Stimulated activated CD4-positive, alpha-beta T cell treated with anti-CD3 and anti-CD28 coated beads, Interleukin-1b, Interleukin-23, amount 100 ng/mL, for 1 hour (primary cell): ENCODE data around the gene CYSRT1.
"Not testable (repeated sequence)": the region's sequence is repeated elsewhere in the genome, so short reads cannot be mapped to it uniquely, and the experiment has no call there.

Experiments used
- DNase-seq, 2 donors: peaks; one replicate each; pipeline ENCODE4 v3.0.0-alpha.2; 2020; ENCODE audit warnings: low read depth in 2 of 2

The CYSRT1 gene

GRCh38 chr9:137237759-137238726, 13.1 kb downstream of the CYSRT1 start:
- DNase-seq, result no peak

DNA sequence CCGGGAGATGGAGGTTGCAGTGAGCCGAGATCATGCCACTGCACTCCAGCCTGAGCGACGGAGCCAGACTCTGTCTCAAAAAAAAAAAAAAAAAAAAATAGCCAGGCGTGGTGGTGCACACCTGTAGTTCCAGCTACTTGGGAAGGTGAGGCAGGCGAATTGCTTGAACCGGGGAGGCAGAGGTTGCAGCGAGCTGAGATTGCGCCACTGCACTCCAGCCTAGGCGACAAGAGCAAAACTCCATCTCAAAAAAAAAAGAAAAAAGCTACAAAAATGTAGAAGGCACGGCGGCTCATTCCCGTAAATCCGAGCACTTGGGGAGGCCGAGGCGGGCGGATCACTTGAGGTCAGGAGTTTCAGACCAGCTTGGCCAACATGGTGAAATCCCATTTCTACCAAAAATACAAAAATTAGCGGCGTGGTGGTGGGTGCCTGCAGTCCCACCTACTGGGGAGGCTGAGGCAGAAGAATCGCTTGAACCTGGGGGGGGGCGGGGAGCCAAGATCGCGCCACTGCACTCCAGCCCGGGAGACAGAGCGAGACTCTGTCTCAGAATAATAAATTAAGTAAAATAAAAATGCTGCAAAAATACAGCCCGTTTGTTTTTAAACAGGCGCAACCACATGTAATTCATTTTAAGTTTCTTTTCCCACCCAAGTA, 14.7 kb downstream of the CYSRT1 start:
- not testable (repeated sequence) for DNase-seq

- DNase-seq, result peak in 1 of 2 donors; percentile 27
Observed at GRCh38 chr9:137240318-137240840, 15.4 kb downstream of the CYSRT1 start.

GRCh38 chr9:137240841-137241489, 16.0 kb downstream of the CYSRT1 start, which contains the start of gene TUBB4B:
TSS of gene TUBB4B (plus strand) at chr9:137241287. CDS start at chr9:137241361, 74 bp downstream.
- DNase-seq, result peak; percentile 88 to 97

DNA sequence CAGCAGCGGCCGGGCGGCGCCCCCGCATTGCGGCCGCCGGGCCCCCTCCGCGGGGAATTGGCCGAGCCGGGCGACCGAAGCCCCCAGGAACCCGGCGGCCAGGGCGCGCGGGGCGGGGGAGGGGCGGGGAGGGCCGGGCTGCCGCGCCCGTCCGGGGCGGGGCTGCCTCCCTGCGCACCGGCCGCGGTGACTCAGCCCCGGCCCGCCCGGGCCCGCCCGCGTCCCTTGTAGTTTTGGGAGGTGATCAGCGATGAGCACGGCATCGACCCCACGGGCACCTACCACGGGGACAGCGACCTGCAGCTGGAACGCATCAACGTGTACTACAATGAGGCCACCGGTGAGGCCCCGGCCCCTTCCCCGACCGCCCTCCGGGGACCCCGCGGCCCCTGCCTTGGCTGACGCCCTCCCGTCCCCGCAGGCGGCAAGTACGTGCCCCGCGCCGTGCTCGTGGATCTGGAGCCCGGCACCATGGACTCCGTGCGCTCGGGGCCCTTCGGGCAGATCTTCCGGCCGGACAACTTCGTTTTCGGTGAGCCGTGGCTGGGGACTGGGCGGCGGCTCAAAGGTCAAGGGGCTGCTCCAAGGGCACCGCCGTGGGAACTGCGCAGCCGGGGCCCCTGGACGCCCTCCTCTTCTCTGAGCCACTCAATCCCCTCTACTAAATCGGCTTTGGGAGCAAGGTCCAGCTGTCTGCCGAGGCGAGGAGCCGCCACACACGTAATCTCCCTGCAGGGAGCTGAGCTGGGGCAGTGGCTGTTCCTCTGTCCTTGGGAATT, 16.7 kb downstream of the CYSRT1 start:
- peak; percentile 50 to 60 for DNase-seq

GRCh38 chr9:137242269-137243203, 17.6 kb downstream of the CYSRT1 start:
- no peak for DNase-seq

- DNase-seq, result not testable (repeated sequence)
Observed at GRCh38 chr9:137243266-137243625, 18.3 kb downstream of the CYSRT1 start.

DNA sequence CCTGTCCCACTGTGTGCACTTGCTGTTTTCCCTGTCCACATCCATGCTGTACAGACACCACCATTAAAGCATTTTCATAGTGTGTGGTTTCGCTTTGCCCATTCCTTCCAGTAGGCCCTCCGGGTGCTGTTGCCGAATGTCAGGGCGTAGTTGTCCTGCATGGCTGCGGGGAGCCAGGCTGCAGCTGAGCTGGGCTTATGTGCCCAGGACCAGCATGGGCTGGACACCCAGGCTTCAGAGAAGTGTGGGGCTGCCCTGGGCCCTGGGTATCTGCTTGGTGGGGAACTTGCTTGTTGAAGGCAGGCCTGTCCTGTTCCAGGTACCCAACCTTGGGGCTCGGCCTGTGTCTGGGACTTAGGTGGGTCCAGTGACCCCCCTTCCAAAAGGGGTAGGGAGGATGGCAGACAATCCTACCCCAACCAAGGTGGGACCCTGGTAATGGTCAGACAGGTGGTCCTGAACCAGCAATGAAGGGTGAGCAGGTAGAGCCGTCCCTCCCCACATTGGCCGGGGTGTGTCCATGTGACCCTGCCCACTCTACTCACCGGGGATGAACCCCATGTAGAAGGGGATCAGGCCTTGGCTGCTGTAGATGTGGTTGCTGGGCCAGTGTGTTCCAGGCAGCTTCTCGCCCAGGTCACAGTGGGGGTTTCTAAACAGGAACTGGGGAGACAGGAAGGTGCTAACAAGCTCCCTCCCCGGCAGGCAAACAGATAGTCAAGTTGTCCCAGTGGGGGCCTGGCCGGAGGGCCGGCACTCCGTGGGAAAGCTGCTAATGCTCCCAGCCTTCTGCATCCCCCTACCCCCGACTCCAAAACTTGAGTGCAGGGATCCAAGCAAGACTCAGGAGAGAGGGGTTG, 18.9 kb downstream of the CYSRT1 start:
- DNase-seq, result no peak

DNA sequence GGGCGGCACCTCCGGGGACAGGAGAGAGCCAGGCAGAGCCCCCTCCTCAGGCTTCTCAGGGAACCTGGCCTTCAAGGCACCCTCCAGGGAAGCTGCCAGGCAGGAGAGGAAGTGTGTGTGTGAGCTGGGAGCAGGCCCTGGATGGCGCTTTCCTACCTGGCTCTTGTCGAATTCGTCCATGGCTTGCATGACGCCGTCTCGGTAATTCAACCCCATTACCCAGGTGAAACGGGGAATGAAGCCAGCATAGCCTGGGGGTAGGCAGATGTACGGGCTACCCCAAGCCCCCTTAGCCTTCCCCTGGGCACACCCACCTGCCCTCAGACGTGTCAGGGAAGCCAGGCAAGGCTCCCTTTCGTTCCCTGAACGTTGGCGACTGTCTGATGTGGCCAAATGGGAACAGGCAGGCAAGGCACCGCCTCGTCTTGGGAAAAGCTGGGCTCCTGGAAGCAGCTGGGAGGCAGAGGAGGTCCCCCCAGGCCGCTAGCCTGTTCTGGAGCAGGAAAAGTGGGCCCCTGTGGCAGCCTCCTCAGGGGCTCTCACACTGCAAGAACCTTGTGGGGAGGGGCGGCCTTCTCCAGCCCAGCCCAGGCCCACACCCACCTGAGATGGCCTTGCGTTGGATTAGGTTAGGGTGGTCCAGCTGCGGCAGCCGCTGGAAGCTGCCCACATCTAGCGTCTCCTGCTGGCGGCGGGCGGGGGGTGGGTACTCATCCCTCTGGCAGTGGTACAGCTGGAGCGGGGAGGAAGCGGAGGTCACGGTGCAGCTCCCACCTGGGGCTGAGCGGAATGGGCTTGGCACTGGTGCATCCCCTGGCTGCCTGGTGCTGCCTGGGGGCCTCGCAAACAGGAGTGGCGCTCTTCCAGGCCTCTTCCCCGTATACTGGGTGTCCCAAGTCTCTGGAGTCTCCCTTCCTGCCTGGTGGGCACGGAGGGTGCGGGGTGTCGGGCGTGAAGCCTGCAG, 19.8 kb downstream of the CYSRT1 start:
- DNase-seq, result no peak

DNA sequence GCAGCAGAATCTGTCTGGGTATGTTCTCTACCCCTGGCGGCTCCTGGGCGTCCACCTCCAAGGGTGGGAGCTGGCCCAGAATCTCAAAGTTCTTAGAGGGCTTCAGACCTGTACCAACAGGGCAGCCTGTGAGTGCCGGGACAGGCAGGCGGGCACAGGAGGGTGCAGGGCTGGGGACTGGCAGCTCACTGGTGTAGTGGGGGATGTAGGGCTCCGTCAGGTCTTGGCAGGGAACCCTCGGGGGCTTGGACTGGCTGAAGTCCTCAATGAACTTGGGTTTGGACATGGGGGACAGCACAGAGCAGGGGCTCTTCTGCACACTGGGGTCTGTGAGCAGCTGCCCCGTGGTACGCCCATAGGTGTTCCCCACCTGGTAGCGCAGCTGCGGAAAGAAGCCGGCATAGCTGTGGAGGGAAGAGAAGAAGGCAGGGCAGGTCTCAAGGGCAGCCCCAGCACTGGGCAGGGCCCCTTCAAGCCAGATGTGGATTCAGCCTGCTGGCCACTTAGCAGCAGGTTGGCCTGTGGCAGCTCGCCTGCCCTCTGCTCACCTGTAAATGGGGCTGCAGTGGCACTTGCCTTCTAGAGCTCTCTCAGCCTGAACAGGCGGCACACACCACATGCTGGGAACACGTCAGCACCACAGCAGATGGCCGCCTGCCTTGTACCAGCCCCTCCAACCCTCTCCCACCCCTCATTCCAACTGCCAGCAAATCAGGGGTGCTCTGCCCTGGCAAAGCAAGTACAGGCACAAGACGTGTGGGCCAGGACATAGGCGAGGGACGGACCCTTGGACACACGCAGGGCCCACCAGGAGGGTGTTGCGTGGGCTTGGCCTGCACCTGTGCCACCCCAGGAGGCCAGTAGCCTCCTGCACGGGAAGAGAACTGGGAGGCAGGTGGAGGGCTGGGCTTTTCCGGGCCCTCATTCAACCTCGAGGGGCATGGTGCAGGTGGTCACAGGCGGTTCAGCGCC, 20.8 kb downstream of the CYSRT1 start:
- no peak for DNase-seq

DNA sequence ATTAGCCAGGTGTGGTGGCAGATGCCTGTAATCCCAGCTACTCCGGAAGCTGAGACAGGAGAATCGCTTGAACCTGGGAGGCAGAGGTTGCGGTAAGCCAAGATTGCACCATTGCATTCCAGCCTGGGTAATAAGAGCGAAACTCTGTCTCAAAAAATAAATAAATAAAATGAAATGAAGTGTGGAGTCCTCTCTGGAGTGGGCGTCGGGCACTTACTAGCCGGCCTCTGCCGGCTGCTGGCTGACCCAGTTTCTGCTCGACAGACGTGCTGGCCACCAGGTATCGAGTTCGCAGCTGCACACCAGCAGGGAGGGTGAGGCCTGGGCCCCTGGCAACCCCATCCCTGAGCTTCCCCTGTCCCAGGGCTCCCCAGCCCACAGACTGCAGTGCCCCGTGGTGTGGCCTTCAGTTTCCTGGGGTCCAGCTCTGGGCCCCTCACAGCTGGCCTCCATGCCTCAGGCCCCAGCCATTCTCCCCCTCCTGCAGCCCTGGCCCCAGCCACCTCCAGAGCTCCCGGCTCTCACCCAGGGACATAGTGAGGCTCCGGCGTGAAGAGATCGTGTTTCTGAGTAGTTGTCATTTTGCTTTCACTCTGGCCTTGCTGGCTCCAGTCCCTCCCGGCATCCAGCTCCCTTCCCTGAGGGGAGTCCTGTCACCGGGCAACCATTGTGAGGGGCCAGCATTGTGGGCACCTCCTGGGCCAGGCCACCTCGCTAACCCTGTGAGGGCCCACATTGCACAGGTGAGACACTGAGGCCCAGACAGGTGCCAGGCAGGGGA, 22.4 kb downstream of the CYSRT1 start:
- no peak for DNase-seq

DNA sequence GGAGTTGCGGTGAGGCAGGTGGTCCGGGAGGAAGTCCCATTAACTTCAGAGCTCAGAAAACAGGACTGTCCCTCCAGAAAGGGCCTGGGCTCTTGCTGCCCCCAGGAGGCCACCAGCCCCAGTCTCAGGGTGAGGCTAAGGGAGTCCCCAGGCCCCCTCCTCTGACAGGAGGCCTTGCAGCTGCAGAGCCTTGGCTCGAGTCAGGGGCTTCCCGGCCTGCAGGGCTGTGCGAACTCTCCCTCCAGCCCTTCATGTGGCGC, 22.9 kb downstream of the CYSRT1 start:
- no peak for DNase-seq

- no peak for DNase-seq
Observed at GRCh38 chr9:137250329-137251193, 25.6 kb downstream of the CYSRT1 start.

- DNase-seq, result no peak
Observed at GRCh38 chr9:137251194-137251461, 26.2 kb downstream of the CYSRT1 start, which contains the start of gene STPG3. TSS of gene STPG3 (plus strand) at chr9:137251286. CDS start at chr9:137251287, 1 bp downstream.

DNA sequence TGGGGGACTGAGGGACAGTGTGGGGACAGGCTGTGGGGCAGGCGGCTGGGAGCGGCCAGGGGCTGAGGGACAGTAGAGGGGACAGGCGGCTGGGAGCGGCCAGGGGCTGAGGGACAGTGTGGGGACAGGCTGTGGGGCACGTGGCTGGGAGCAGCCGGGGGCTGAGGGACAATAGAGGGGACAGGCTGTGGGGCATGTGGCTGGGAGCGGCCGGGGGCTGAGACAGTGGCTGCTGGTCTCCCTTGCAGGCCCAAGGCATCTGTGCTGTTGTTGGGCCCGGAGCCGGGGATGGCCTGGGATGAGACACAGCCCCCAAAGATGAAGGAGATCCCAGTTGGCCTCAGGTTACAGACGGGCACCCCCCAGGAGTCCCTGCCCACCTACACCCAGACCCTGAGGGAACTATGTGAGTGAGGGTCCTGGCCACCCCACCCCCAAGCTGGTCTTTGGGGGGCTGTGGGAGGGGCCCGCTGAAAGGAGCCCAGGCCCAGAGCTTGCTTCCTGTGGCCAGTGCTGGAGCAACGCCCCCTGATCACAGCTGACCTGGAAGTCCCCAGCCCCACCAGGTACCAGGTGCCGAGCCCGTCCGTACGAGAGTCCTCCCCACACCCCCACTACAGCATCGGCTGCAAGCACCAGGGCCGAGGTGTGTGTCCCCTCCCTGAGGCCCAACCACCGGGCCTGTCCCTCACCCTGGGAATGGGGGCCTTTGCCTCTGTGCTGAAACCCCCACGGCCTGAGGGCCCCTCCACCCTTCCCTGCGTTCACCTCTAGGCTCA, 26.7 kb downstream of the CYSRT1 start:
- DNase-seq, result no peak
